ENCODE results near the gene CNOT9. TPM values are rescaled to one million over a fixed set of nuclear protein-coding genes. Genes with fewer than 3 reads are reported as not detected.

The CNOT9 gene
- total RNA-seq, 1 donor from 2014 or later = 29.4 TPM

DNA sequence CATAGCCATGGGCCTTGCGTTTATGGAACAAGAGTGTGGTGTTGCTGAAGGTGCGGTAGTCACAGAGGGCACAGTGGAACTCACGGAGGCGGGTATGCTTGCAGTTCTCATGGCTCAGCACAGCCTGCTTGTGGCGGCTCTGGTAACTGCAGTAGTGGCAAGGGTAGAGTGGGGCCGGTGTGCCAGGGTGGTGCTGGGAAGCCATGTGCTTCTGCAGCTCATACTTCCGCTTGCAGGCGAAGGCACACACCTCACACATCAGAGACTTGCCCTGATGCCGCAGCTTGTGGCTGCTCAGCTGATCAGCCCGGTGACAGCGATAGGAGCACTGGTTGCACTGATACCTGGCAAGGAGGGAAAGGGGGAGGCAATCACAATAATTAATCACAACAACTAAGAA, 76.1 kb downstream of the CNOT9 start:
- DNase-seq (ENCODE audit: low read depth) = no peak

DNA sequence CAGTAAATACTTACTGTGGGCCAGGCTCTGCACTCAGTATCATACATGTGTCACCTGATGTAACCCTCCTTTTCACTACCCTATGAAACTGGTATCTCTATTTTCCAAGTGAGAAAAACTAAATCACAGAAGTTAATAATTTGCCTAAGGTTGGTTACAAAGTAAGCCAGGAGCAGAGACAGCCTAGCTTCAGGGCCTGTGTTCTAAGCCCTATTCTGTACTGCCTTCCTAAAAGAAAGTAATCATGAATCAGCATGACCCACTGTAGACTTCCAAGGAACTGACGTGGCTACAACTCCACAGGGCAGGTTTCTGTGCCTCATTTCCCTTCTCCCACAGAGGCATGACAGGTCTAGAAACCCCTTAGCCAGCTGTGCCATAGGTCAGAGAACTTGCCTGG, 76.5 kb downstream of the CNOT9 start:
- peak; percentile 99 for DNase-seq (ENCODE audit: low read depth)

Other genes starting within 250 kb of the CNOT9 start
- gene CATIP, start 212.0 kb upstream of the CNOT9 start, total RNA-seq = 0.65 TPM in 1 of 2 replicates, not detected in the other
- 0.05 TPM in 1 of 2 replicates, not detected in the other for gene SLC11A1, start 186.6 kb upstream of the CNOT9 start, total RNA-seq
- 23.4 and 65.2 TPM in 2 replicates for gene CTDSP1, start 169.0 kb upstream of the CNOT9 start, total RNA-seq
- 0.05 TPM in 1 of 2 replicates, not detected in the other for gene VIL1, start 149.7 kb upstream of the CNOT9 start, total RNA-seq
- 9.2 and 12.2 TPM in 2 replicates for gene USP37, start 488 bp upstream of the CNOT9 start, total RNA-seq
- 2.9 and 3.0 TPM in 2 replicates for gene PLCD4, start 39.1 kb downstream of the CNOT9 start, total RNA-seq
- gene ZNF142, start 90.8 kb downstream of the CNOT9 start, total RNA-seq = 3.5 and 15.6 TPM in 2 replicates
- 30.0 and 35.6 TPM in 2 replicates for gene BCS1L, start 90.8 kb downstream of the CNOT9 start, total RNA-seq
- 21.1 and 29.5 TPM in 2 replicates for gene RNF25, start 103.2 kb downstream of the CNOT9 start, total RNA-seq
- 9.2 and 50.5 TPM in 2 replicates for gene STK36, start 103.2 kb downstream of the CNOT9 start, total RNA-seq
- gene TTLL4, start 142.0 kb downstream of the CNOT9 start, total RNA-seq = 4.9 and 17.9 TPM in 2 replicates
- 18.6 and 42.8 TPM in 2 replicates for gene CYP27A1, start 213.3 kb downstream of the CNOT9 start, total RNA-seq

Data from renal cortical epithelial cell (primary cell).